Skin of body (tissue), 2 donors: ENCODE data around the gene MOB1A. TPM values are rescaled to one million over a fixed set of nuclear protein-coding genes. Genes with fewer than 3 reads are reported as not detected.

Experiments used
- DNase-seq: peaks from one replicate; lab custom pipeline; 2025; lab: John Stamatoyannopoulos, UW
- total RNA-seq: library from RNA; depleted of rRNA; stranded (reverse); fragments of >200 nt; gene quantifications from one replicate; pipeline ENCODE4 v1.2.3, GENCODE V29; 2014

The MOB1A gene
- total RNA-seq, 1 donor from 2014 or later, result 71.2 TPM

DNA sequence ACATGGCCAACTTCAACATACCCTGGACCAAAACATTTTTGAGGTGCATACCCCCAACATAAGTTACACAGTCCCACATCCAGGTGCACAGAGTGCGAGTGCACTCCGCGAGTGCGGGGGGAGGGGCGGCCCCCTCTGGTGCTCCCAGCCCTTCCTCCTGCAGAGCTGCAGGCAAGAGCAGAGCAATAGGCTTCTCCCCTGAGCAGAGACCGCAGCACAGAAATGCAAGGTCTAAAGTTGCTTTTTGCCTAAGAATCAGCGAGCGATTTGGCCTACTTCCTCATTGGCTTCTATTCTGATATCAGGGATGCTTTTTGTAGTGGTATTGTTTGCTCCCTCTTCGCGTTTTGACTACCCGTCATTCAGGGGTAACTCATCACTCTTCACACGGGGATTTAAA is 71.6 kb downstream of the MOB1A start:
- DNase-seq, result no peak

DNA sequence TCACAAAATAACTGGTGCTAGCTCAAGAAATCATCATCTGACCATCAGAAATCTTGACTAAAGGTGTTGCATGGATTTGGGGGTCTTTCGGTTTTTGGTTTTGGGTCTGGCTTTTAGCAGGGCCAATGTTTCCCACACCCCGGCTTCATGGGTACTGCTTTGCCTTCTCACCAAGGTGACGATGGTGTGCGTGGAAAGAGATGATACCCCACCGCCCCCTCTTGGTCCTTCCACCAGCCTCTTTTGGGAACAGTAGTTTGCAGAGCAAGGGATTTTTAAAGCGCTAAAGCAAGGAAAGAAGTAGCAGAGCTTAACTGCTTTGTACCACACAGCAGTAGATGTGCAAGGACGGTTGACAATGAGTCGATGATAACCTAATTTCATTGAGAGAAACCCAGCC is 73.3 kb downstream of the MOB1A start:
- DNase-seq, result no peak

DNA sequence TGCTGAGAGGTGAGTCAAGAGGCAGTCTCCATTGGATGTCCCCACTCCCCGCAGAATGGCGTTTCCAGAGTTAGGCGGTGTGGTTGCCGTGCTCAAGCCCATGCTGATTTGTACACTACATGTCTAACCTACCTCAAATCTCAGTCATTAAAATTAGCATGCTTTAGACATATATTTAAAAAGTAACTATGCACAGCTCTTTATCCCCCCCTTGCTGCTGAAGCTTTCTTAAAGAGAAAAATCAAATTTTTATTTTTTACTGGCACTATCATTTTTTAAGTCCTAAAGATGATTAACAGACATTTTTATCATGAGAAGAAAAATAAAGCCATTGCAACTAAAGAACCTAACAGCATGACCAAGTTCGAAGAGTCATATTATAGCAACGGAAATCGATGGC is 73.8 kb downstream of the MOB1A start:
- DNase-seq, result no peak

GRCh38 chr2:74103763-74104162 is 74.9 kb downstream of the MOB1A start:
- DNase-seq, result no peak

Other genes with a start within 250 kb of the MOB1A start
- gene TET3, start 194.0 kb downstream of the MOB1A start, total RNA-seq, result 15.9 TPM
- gene BOLA3, start 31.0 kb downstream of the MOB1A start, total RNA-seq, result 15.6 TPM
- 28.8 TPM for gene MTHFD2, start 19.7 kb upstream of the MOB1A start, total RNA-seq
- gene SLC4A5, start 164.5 kb upstream of the MOB1A start, total RNA-seq, result 2.1 TPM
- gene DCTN1, start 201.4 kb upstream of the MOB1A start, total RNA-seq, result 59.2 TPM
- gene C2orf81, start 242.7 kb upstream of the MOB1A start, total RNA-seq, result 0.30 TPM
- gene WDR54, start 242.9 kb upstream of the MOB1A start, total RNA-seq, result 5.7 TPM